ENCODE measurements around the gene POLR2A.
A peak's percentile ranks its signal among the peaks of the same experiment; 100 is the strongest.

The POLR2A gene

DNA sequence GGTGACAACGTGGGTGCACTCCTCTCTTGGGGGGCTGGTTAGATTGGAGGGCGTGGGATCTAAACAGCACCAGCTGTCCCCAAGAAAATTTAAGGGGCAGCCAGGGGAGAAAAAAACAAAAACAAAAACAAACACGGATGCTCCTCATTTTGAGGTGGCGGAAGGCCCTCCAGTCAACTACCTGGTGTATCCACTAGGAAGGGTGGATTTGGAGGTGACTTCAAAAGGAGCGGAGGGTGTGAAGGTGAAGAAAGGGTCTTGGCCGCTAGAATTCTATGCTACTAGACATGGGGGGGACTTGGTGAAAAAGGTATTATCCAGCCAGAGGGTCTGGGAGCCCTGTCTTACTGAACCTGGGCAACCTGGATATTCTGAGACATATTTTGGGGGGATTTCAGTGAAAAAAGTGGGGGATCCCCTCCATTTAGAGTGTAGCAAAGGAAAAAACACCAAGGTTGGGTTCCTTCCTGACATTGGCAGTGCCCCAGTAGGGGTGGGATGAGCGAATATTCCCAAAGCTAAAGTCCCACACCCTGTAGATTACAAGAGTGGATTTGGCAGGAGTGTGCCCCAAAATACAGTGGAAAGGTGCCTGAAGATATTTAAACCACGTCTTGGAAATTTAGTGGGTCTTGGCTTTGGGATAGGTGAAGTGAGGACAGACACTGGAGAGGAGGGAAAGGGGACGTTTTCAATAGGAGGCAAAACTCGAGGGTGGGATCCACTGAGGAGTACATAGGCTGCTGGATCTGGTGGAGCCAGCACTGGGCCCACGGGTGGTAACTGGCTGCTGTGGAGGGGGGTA is 45.3 kb upstream of the POLR2A start:
- peak overlapping the region; percentile 82 for H3K4me3 Mint-ChIP-seq
- H3K27ac Mint-ChIP-seq: no peak overlapping the region
- TF ChIP-seq, protein P1, sequence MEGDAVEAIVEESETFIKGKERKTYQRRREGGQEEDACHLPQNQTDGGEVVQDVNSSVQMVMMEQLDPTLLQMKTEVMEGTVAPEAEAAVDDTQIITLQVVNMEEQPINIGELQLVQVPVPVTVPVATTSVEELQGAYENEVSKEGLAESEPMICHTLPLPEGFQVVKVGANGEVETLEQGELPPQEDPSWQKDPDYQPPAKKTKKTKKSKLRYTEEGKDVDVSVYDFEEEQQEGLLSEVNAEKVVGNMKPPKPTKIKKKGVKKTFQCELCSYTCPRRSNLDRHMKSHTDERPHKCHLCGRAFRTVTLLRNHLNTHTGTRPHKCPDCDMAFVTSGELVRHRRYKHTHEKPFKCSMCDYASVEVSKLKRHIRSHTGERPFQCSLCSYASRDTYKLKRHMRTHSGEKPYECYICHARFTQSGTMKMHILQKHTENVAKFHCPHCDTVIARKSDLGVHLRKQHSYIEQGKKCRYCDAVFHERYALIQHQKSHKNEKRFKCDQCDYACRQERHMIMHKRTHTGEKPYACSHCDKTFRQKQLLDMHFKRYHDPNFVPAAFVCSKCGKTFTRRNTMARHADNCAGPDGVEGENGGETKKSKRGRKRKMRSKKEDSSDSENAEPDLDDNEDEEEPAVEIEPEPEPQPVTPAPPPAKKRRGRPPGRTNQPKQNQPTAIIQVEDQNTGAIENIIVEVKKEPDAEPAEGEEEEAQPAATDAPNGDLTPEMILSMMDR (IDR thresholded peaks at IDR 0.05): no peak
- H3K4me1 Mint-ChIP-seq: peaks cover 58% of the 10 kb centered on the region
- peaks cover 67% of the 10 kb centered on the region for H3K27me3 Mint-ChIP-seq (ENCODE audit: low read depth, poor library complexity)
- H3K9me3 Mint-ChIP-seq: no peaks in the 10 kb centered on the region
- H3K36me3 Mint-ChIP-seq (ENCODE audit: low read depth): no peaks in the 10 kb centered on the region
- DNase-seq: no peak

GRCh38 chr17:7439462-7440112 is 44.6 kb upstream of the POLR2A start, which contains the start of gene FGF11:
FGF11 (plus strand) TSS chr17:7439512; CDS start chr17:7439621, 109 bp downstream.
- Mint-ChIP-seq H3K27me3 (ENCODE audit: low read depth, poor library complexity) (peaks cover 66% of the 10 kb centered on the region), H3K4me1 (peaks cover 65% of the 10 kb centered on the region), H3K4me3 (peak within 1 kb of the TSS; percentile 95), H3K9me3 (no peaks in the 10 kb centered on the region), H3K36me3 (ENCODE audit: low read depth) (no peaks in the 10 kb centered on the region), H3K27ac (peak within 1 kb of the TSS; percentile 99)
- TF ChIP-seq, protein P1 (IDR thresholded peaks at IDR 0.05): no peak
- DNase-seq: peak; percentile 46

- Mint-ChIP-seq H3K4me1 (peaks cover 68% of the 10 kb centered on the region), H3K36me3 (ENCODE audit: low read depth) (no peaks in the 10 kb centered on the region), H3K4me3 (peak overlapping the region; percentile 95), H3K27ac (peak overlapping the region; percentile 99), H3K27me3 (ENCODE audit: low read depth, poor library complexity) (peaks cover 65% of the 10 kb centered on the region), H3K9me3 (no peaks in the 10 kb centered on the region)
- TF ChIP-seq, protein P1 (IDR thresholded peaks at IDR 0.05): no peak
- peak; percentile 70 for DNase-seq
These were observed 43.9 kb upstream of the POLR2A start for GRCh38 chr17:7440113-7440833.

DNA sequence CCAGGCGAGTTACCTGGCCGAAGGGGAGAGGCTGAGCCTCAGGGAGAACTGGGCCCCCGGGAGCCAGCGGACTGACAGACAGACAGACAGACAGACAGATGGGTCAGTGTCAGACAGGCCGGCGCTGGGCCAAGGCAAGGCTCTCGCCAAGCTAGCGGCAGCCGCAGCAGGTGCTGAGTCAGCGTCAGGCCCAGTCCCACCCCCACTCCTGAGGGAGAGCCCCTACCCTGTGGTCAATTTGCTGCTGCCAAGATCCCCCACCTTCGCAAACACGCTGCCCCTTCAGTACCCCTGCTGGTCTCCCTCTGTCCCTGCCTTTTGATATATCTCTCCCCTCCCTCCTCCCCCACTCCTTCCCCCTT is 43.4 kb upstream of the POLR2A start:
- no peak for DNase-seq
- Mint-ChIP-seq H3K9me3 (no peaks in the 10 kb centered on the region), H3K36me3 (ENCODE audit: low read depth) (no peaks in the 10 kb centered on the region), H3K4me1 (peaks cover 71% of the 10 kb centered on the region), H3K4me3 (peak overlapping the region; percentile 95), H3K27ac (peak overlapping the region; percentile 99), H3K27me3 (ENCODE audit: low read depth, poor library complexity) (peaks cover 64% of the 10 kb centered on the region)
- TF ChIP-seq, protein P1 (IDR thresholded peaks at IDR 0.05): no peak

- no peaks in the 10 kb centered on the region for H3K9me3 Mint-ChIP-seq
- no peak overlapping the region for H3K27ac Mint-ChIP-seq
- no peak for DNase-seq
- peaks cover 64% of the 10 kb centered on the region for H3K27me3 Mint-ChIP-seq (ENCODE audit: low read depth, poor library complexity)
- no peaks in the 10 kb centered on the region for H3K36me3 Mint-ChIP-seq (ENCODE audit: low read depth)
- peak overlapping the region; percentile 95 for H3K4me3 Mint-ChIP-seq
- TF ChIP-seq, protein P1 (IDR thresholded peaks at IDR 0.05): no peak
- H3K4me1 Mint-ChIP-seq: peaks cover 75% of the 10 kb centered on the region
These were observed 42.9 kb upstream of the POLR2A start for GRCh38 chr17:7441266-7441665.

Measured in nephron progenitor cell (in vitro differentiated cells).